IMR-90 (cell line): ENCODE measurements around the gene AGBL1. TPM values are rescaled to one million over a fixed set of nuclear protein-coding genes. Genes with fewer than 3 reads are reported as not detected.

Source experiments
- ATAC-seq: fragments of 200-7000 bp; cut with Tn5 transposase; 2 replicates; pipeline ENCODE4 v1.9.1; 2020; ENCODE audit warnings: low read depth, mild to moderate bottlenecking, moderate library complexity
- BruUV-seq: library from RNA; stranded (reverse); fragments of 400-500 nt; replicated peaks from 2 replicates; lab custom pipeline; 2021; lab: Mats Ljungman, UMichigan
- CTCF ChIA-PET: fragments of 300-600 bp; formaldehyde crosslinking; extraction: SDS; loops from one replicate; lab custom pipeline; 2021; ENCODE audit warnings: antibody characterized with exemption; lab: Yijun Ruan, JAX
- POLR2A ChIA-PET: fragments of 300-600 bp; sonication (Branson Sonifier 250); formaldehyde crosslinking; loops from one replicate; lab custom pipeline; 2022; ENCODE audit warnings: antibody characterized with exemption; ENCODE audit not compliant: unreplicated experiment; lab: Charles Lee
- DNase-seq: peaks from one replicate; pipeline ENCODE4 v3.0.0; 2013
- H2AFZ ChIP-seq: replicated peaks from 2 replicates; pipeline ENCODE3; 2013; ENCODE audit warnings: low read length, mild to moderate bottlenecking; ENCODE audit not compliant: poor library complexity
- H2AK5ac ChIP-seq: 2 replicates; pipeline ENCODE4 v1.6.1; 2013; ENCODE audit warnings: low read depth, low read length, inconsistent platforms
- H2AK9ac ChIP-seq: replicated peaks from 2 replicates; pipeline ENCODE3; 2013; ENCODE audit warnings: mild to moderate bottlenecking, low read depth, low read length, moderate library complexity; ENCODE audit not compliant: poor library complexity
- H2BK120ac ChIP-seq: 2 replicates; pipeline ENCODE4 v1.6.1; 2013; ENCODE audit warnings: low read depth, low read length, inconsistent platforms
- H2BK15ac ChIP-seq: 3 replicates; pipeline ENCODE4 v1.6.1; 2013; ENCODE audit warnings: low read depth, low read length, inconsistent platforms
- H2BK20ac ChIP-seq: 2 replicates; pipeline ENCODE4 v1.6.1; 2013; ENCODE audit warnings: low read depth, mild to moderate bottlenecking, inconsistent platforms, low read length, moderate library complexity
- H2BK5ac ChIP-seq: 2 replicates; pipeline ENCODE4 v1.6.1; 2013; ENCODE audit warnings: mild to moderate bottlenecking, low read depth, low read length, inconsistent platforms; ENCODE audit not compliant: poor library complexity, severe bottlenecking
- H3K14ac ChIP-seq: replicated peaks from 2 replicates; pipeline ENCODE4 v1.6.1; 2013; ENCODE audit warnings: low read depth, low read length, inconsistent platforms
- H3K18ac ChIP-seq: 2 replicates; pipeline ENCODE4 v1.6.1; 2013; ENCODE audit warnings: low read depth, low read length, control low read depth
- H3K23ac ChIP-seq: 2 replicates; pipeline ENCODE4 v1.6.1; 2013; ENCODE audit warnings: low read depth, low read length, inconsistent platforms
- H3K27ac ChIP-seq: 2 replicates; pipeline ENCODE4 v1.5.1; 2013; ENCODE audit warnings: mild to moderate bottlenecking, control low read depth, low read length; ENCODE audit not compliant: insufficient read depth
- H3K27me3 ChIP-seq: 2 replicates; pipeline ENCODE4 v1.6.1; 2013; ENCODE audit warnings: low read length; ENCODE audit not compliant: control insufficient read depth, insufficient read depth
- H3K36me3 ChIP-seq: 2 replicates; pipeline ENCODE4 v1.6.1; 2013; ENCODE audit warnings: low read length, mixed read lengths; ENCODE audit not compliant: control insufficient read depth, insufficient read depth
- H3K4ac ChIP-seq: 2 replicates; pipeline ENCODE4 v1.6.1; 2013; ENCODE audit warnings: low read depth, low read length, inconsistent platforms
- H3K4me1 ChIP-seq: 2 replicates; pipeline ENCODE4 v1.6.1; 2013; ENCODE audit warnings: low read length, mixed read lengths; ENCODE audit not compliant: control insufficient read depth, insufficient read depth
- H3K4me2 ChIP-seq: 2 replicates; pipeline ENCODE4 v1.6.1; 2013; ENCODE audit warnings: low read depth, mild to moderate bottlenecking, control low read depth, low read length, moderate library complexity
- H3K4me3 ChIP-seq: 2 replicates; pipeline ENCODE4 v1.5.1; 2013; ENCODE audit warnings: low read depth, mild to moderate bottlenecking, control low read depth, low read length, moderate library complexity; ENCODE audit not compliant: insufficient read depth
- H3K56ac ChIP-seq: 2 replicates; pipeline ENCODE4 v1.6.1; 2013; ENCODE audit warnings: low read length, inconsistent platforms; ENCODE audit not compliant: insufficient read depth; ENCODE audit errors: extremely low read depth
- H3K79me1 ChIP-seq, 2 experiments: 2 replicates each; pipeline ENCODE4 v1.6.1; 2013; ENCODE audit warnings: low read length in 2 of 2, inconsistent platforms in 1 of 2, low read depth in 1 of 2
- H3K9ac ChIP-seq: 2 replicates; pipeline ENCODE4 v1.6.1; 2013; ENCODE audit warnings: low read depth, low read length, control low read depth
- H3K9me1 ChIP-seq: 2 replicates; pipeline ENCODE4 v1.6.1; 2013; ENCODE audit warnings: low read length, inconsistent platforms; ENCODE audit not compliant: insufficient read depth
- H3K9me3 ChIP-seq: 2 replicates; pipeline ENCODE4 v1.6.1; 2013; ENCODE audit warnings: low read length; ENCODE audit not compliant: control insufficient read depth, insufficient read depth
- H4K20me1 ChIP-seq: 2 replicates; pipeline ENCODE4 v1.6.1; 2013; ENCODE audit warnings: low read length, inconsistent platforms; ENCODE audit not compliant: insufficient read depth
- H4K5ac ChIP-seq: 2 replicates; pipeline ENCODE4 v1.6.1; 2013; ENCODE audit warnings: mild to moderate bottlenecking, low read depth, low read length, control low read depth
- H4K8ac ChIP-seq, 2 experiments: 2 replicates each; pipeline ENCODE4 v1.6.1; 2013; ENCODE audit warnings: low read depth in 2 of 2, low read length in 2 of 2, control low read depth in 1 of 2, inconsistent platforms in 1 of 2
- H4K91ac ChIP-seq: 2 replicates; pipeline ENCODE4 v1.6.1; 2013; ENCODE audit warnings: low read depth, low read length, inconsistent platforms; ENCODE audit not compliant: insufficient read depth
- BHLHE40 ChIP-seq: fragments of 150-350 bp; IDR thresholded peaks from 2 replicates; pipeline ENCODE4 v1.6.1; 2016; ENCODE audit warnings: mild to moderate bottlenecking, low read depth, low read length
- CEBPB ChIP-seq: IDR thresholded peaks from 2 replicates; pipeline ENCODE4 v1.6.1; 2012; ENCODE audit warnings: low read depth, low read length, improper control_type of control experiment
- CHD1 ChIP-seq: IDR thresholded peaks from 2 replicates; pipeline ENCODE4 v1.6.1; 2012; ENCODE audit warnings: low read depth, low read length, improper control_type of control experiment
- CTCF ChIP-seq: conservative IDR thresholded peaks from 2 replicates; pipeline ENCODE4 v1.5.1; 2012; ENCODE audit warnings: mild to moderate bottlenecking, low read depth, low read length, improper control_type of control experiment
- ELK1 ChIP-seq: fragments of 150-350 bp; IDR thresholded peaks from 2 replicates; pipeline ENCODE4 v1.6.1; 2016; ENCODE audit warnings: low read depth, mild to moderate bottlenecking, low read length, moderate library complexity, borderline replicate concordance
- FOS ChIP-seq: fragments of 150-350 bp; IDR thresholded peaks from 2 replicates; pipeline ENCODE4 v1.6.1; 2016; ENCODE audit warnings: low read depth, low read length
- MAFK ChIP-seq: IDR thresholded peaks from 2 replicates; pipeline ENCODE4 v1.6.1; 2012; ENCODE audit warnings: low read depth, low read length, improper control_type of control experiment
- MAZ ChIP-seq: IDR thresholded peaks from 2 replicates; pipeline ENCODE4 v1.6.1; 2012; ENCODE audit warnings: low read depth, mild to moderate bottlenecking, low read length, improper control_type of control experiment, moderate library complexity, borderline replicate concordance
- MXI1 ChIP-seq: IDR thresholded peaks from 2 replicates; pipeline ENCODE4 v1.6.1; 2012; ENCODE audit warnings: low read depth, mild to moderate bottlenecking, low read length, moderate library complexity, borderline replicate concordance
- NFE2L2 ChIP-seq: fragments of 150-350 bp; IDR thresholded peaks from 2 replicates; pipeline ENCODE4 v1.6.1; 2016; ENCODE audit warnings: low read depth, mild to moderate bottlenecking, low read length
- POLR2A ChIP-seq: IDR thresholded peaks from 2 replicates; pipeline ENCODE4 v1.6.1; 2012; ENCODE audit warnings: mild to moderate bottlenecking, low read depth, low read length
- RAD21 ChIP-seq: IDR thresholded peaks from 2 replicates; pipeline ENCODE4 v1.6.1; 2012; ENCODE audit warnings: low read length, improper control_type of control experiment
- RCOR1 ChIP-seq: IDR thresholded peaks from 2 replicates; pipeline ENCODE4 v1.6.1; 2012; ENCODE audit warnings: mild to moderate bottlenecking, low read length, improper control_type of control experiment; ENCODE audit not compliant: insufficient replicate concordance
- RFX5 ChIP-seq: IDR thresholded peaks from 2 replicates; pipeline ENCODE4 v1.8.0; 2012; ENCODE audit warnings: low read depth, mild to moderate bottlenecking, low read length, moderate library complexity
- SMC3 ChIP-seq: fragments of 150-350 bp; IDR thresholded peaks from 2 replicates; pipeline ENCODE4 v1.6.1; 2016; ENCODE audit warnings: low read depth, mild to moderate bottlenecking, antibody characterized with exemption, low read length, moderate library complexity
- WGBS, 2 experiments: methylation state at CpG; one replicate each; pipeline versions ENCODE4 v1.1.5 to v1.1.7; 2013; ENCODE audit warnings: missing lambda C conversion rate in 2 of 2; ENCODE audit not compliant: insufficient read length in 1 of 2; ENCODE audit errors: extremely low coverage in 2 of 2; 5-methylcytosine and 5-hydroxymethylcytosine counted together
- dilution Hi-C: fragments of 300-500 bp; cut with HindIII; formaldehyde crosslinking; loops from one replicate; pipeline ENCODE4 v1.14.3; 2018; ENCODE audit warnings: low sequenced_read_pairs; ENCODE audit not compliant: unreplicated experiment
- in situ Hi-C: fragments of 300-500 bp; cut with MboI; formaldehyde crosslinking; loops from 3 replicates; pipeline ENCODE4 v1.14.3; 2019; ENCODE audit warnings: low sequenced_read_pairs, inconsistent platforms, mixed read lengths
- intact Hi-C: fragments of 100-400 bp; cut with micrococcal nuclease; formaldehyde crosslinking; loops from 2 replicates; pipeline ENCODE4 v1.10.0; 2022
- polyA plus RNA-seq, 3 experiments: library from polyadenylated mRNA; depleted of rRNA; stranded (reverse); fragments of >200 nt; gene quantifications; 2 replicates each; pipeline ENCODE4 v1.2.3, GENCODE V29; 2012; ENCODE audit warnings: low replicate concordance in 1 of 3
- total RNA-seq: library from RNA; depleted of rRNA; stranded (reverse); fragments of >200 nt; gene quantifications from 2 replicates; pipeline ENCODE4 v1.2.3, GENCODE V29; 2012
- TF ChIP-seq, protein P1 (sequence below): fragments of 150-350 bp; IDR thresholded peaks from 2 replicates; pipeline ENCODE4 v1.6.1; 2017; ENCODE audit warnings: mild to moderate bottlenecking, antibody characterized with exemption, low read length, low read depth

Gene AGBL1
- total and polyA plus RNA-seq, 2 of the 4 experiments (the other 2 are of a cell fraction) = not detected

DNA sequence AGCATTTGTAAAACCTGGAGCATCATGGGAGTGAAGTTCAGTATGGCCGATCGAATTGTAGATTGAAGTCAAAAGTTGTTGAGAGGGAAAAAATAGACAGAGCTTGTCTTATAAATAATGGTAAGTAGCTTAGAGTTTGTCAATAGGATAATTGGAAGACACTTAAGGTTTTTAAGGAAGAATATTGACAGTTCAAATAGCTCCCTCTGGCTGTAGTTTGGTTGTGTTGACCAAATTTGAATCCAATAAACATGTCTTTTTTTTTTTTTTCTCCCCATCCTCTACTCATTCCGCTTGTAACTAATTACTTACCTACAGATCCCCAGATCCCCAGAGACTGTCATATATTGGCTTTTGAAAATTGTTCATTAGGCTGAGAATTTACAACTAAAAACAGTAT, 677.0 kb downstream of the AGBL1 start:
- Histone ChIP-seq H3K14ac (no peak overlapping the region), H3K27ac (no peak overlapping the region), H2AK5ac (no peak overlapping the region), H3K4me2 (no peak overlapping the region), H3K27me3 (no peaks in the 10 kb centered on the region), H3K9me1 (no peaks in the 10 kb centered on the region), H3K9me3 (peaks cover 23% of the 10 kb centered on the region), H2AK9ac (no peak overlapping the region), H4K8ac (no peak overlapping the region), H3K4ac (no peak overlapping the region), H4K20me1 (no peaks in the 10 kb centered on the region), H2AFZ (no peak overlapping the region), H4K91ac (no peak overlapping the region), H4K5ac (no peak overlapping the region), H3K4me3 (no peak overlapping the region), H3K79me1 (no peaks in the 10 kb centered on the region), H2BK15ac (no peak overlapping the region), H3K4me1 (no peaks in the 10 kb centered on the region), H2BK20ac (no peak overlapping the region), H3K36me3 (no peaks in the 10 kb centered on the region), H3K9ac (no peak overlapping the region), H3K23ac (no peak overlapping the region), H3K56ac (no peak overlapping the region), H3K18ac (no peak overlapping the region), H2BK120ac (no peak overlapping the region), H2BK5ac (no peak overlapping the region)
- DNase-seq = no peak
- dilution Hi-C loops (no loop called here), in situ Hi-C loops (no loop called here), intact Hi-C loops (no loop called here)
- no TSS peak for BruUV-seq
- ChIA-PET POLR2A (no interaction called here), CTCF (no interaction called here)
- 100% methylated on average over 2 of the region's 3 CpGs; no CpG with 5 or more reads in 1 of the 2 experiments for WGBS, 2 experiments
- ATAC-seq = no peak
- TF ChIP-seq RCOR1 (no peak), CEBPB (no peak), SMC3 (no peak), MXI1 (no peak), POLR2A (no peak), NFE2L2 (no peak), BHLHE40 (no peak), RFX5 (no peak), ELK1 (no peak), FOS (no peak), CTCF (no peak), MAFK (no peak), CHD1 (no peak), RAD21 (no peak), MAZ (no peak)
- TF ChIP-seq, protein P1, sequence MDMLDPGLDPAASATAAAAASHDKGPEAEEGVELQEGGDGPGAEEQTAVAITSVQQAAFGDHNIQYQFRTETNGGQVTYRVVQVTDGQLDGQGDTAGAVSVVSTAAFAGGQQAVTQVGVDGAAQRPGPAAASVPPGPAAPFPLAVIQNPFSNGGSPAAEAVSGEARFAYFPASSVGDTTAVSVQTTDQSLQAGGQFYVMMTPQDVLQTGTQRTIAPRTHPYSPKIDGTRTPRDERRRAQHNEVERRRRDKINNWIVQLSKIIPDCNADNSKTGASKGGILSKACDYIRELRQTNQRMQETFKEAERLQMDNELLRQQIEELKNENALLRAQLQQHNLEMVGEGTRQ = no peak
